Right hindlimb (tissue), 1 donor: ENCODE measurements around the gene PRKCH.
"Not testable (repeated sequence)": the region's sequence is repeated elsewhere in the genome, so short reads cannot be mapped to it uniquely, and the experiment has no call there.

Source experiments
- DNase-seq: peaks from one replicate; pipeline ENCODE4 v3.0.0-alpha.2; 2018

PRKCH gene

DNA sequence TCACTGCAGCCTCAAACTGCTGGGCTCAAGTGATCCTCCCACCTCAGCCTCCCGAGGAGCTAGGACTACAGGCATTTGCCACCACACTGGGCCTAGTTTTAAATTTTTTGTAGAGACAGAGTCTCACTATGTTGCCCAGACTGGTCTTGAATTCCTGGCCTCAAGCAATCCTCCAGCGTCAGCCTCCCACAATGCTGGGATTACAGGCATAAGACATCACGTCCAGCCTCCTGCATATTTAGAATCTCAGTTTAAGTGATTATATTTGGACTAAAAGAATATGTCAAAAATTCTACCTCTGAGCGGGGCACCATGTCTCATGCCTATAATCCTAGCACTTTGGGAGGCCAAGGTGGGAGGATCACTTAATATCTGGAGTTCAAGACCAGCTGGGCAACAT lies 12.7 kb upstream of the PRKCH start:
- not testable (repeated sequence) for DNase-seq

- no peak for DNase-seq
Measured at GRCh38 chr14:61315313-61315712, 6.1 kb upstream of the PRKCH start.

DNA sequence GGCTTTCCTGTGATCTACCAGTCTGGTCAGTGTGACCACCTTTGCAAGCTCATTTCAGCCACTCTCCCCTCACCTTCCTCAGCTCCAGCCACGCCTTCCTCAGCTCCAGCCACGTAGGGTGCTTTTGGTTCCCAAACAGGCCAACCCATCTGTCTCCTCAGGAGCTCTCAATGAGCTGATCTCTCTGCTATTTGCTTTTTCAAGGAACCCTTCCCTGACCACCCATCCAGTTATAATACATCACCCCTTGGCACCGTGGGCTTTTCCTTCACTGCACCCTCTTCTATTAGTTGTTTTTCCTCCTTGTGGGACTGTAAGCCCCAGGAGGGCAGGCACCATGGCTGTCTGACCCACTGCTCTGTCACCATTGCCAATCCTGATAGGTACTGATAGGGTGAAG lies 2.3 kb upstream of the PRKCH start:
- DNase-seq = no peak

DNA sequence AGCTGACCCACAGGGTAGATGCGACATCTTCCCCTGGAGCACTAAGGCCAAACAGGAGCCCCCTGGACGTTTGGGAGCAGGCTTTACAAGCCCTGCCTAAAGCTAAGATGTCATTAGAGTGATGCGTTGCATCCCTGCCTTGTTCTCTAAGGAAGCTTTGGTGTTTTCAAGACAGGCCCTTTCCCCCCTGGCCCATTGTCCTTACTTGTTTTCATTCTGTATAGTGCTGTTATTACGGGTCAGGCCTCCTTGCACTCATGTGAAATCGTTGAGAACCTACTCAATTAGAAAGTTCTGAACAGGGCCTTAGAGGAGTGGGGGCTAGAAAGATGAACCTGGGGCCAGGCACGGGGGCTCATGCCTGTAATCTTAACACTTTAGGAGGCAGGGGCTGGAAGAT lies 1.7 kb upstream of the PRKCH start:
- DNase-seq = no peak

- DNase-seq = not testable (repeated sequence)
Measured at GRCh38 chr14:61320170-61320569, 1.2 kb upstream of the PRKCH start.

DNA sequence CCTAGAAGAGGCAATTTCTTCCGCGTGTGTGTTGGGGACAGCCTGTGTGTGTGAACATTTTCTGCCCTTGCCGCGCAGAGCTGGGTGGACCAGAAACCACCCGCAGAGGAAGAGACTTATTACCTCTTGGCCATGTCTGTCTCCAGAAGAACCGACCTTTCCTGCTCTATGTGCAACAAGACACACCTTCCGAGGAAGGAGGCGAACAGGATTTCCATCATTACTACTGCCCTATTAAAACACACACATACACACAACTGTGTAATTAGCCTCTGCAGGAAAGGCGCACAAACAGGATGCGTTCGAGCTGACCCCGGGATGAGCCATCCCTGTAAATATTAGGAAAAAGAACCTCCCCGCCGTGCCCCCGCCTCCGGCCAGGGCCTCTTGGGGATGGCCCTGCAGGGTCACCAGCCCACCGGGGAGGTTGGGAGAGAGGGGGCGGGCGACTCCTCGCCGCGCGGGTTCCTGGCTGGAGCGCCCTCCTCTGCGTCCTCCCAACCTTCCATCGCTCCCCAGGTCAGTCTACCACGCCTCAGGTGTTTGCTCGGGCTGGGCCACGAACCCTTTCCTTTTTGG lies 484 bp upstream of the PRKCH start:
- DNase-seq = peak; percentile 26

GRCh38 chr14:61322011-61322798 lies 826 bp downstream of the PRKCH start:
- DNase-seq = peak; percentile 22

- no peak for DNase-seq
Measured at GRCh38 chr14:61322799-61323290, 1.5 kb downstream of the PRKCH start.

DNA sequence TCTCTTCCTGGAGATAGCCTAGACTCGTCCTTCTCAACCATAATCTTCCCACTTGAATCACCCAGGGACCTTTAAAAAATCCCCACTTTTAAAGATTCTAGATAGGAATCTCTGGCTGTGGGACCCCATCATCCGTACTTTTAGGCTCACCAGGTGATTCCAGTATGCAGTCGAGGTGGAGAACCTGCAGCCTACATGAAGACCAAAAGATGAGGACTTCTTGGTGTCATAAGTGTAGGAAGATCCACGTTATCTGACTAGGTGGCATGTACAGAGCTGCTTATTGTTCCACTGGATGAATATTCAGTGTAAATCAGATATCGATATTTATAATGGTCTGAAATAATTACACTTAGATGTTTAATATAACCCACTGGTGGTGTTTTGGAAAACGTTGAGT lies 2.6 kb downstream of the PRKCH start:
- no peak for DNase-seq

- DNase-seq = no peak
Measured at GRCh38 chr14:61325166-61325565, 3.8 kb downstream of the PRKCH start.

DNA sequence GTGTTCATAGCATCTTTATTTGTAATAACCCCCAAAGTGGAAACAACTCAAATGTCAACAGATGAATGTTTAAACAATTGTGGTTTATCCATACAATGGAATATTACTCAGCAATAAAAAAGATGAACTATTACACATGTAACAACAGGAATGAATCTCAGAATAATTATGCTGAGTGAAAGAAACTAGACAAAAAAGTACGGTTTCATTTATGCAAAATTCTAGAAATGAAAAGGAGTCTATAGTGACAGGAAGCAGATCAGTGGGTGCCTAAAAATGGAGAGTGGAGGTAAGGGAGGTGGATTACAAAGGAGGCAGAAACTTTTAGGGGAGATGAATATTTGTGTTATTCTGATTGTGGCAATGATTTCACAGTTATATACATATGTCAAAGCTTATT lies 4.8 kb downstream of the PRKCH start:
- no peak for DNase-seq

DNA sequence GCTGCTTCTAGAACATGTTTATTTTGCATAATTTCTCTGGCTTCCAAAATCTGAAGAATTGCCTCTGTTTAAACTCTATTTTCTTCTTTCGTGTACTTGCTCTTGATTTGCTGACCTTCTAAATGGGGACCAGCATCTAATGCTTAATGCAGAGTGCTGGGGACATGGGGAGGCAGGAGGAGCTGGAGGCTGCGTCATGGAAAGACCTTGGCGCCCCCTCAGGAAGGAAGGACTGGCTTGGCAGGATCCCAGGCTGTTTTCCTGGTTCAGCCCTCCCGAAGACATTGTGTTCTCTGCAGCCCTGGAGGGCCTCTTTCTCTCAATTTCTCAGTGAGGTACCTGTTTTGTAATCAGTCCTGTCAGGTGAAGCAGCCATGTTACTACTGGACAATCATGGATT lies 5.5 kb downstream of the PRKCH start:
- peak; percentile 65 for DNase-seq

- DNase-seq = no peak
Measured at GRCh38 chr14:61328626-61329262, 7.4 kb downstream of the PRKCH start.

- DNase-seq = no peak
Measured at GRCh38 chr14:61329478-61330051, 8.2 kb downstream of the PRKCH start.

DNA sequence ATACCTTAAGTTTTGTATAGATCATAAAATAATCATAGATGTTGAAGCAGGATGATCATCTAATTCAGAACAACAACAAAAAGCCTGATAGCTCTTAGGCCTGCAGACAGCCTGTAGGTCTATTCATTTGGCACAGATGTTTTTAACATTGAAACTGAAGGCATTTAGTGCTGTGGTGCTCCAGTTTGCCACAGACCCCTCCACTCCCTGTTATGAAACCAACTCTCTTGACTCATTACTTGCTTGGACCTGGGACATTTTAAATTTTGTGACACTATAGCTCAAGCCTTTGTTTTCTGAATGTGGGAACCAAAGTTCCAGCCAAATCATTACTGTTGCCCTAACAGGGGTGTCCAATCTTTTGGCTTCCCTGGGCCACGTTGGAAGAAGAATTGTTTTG lies 9.1 kb downstream of the PRKCH start:
- DNase-seq = no peak

GRCh38 chr14:61331992-61332657 lies 10.7 kb downstream of the PRKCH start:
- no peak for DNase-seq

DNA sequence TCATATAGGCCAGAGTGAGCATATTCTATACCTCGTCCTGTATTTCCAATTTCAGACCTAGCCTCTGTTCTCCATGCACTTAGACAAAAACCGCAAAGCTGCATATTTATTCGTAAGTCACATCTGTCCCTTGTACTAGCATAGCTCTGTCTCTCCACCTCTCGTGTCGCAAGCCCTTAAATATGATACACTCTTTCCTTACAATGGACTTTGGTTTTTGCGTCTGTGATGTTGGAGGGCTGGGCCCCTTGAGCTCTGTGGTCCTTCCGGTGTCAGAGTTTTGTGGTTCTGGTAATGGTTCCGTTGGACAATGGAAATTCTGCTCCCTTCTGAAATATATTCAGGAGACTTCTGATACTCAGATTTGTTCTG lies 11.3 kb downstream of the PRKCH start:
- DNase-seq = no peak

DNA sequence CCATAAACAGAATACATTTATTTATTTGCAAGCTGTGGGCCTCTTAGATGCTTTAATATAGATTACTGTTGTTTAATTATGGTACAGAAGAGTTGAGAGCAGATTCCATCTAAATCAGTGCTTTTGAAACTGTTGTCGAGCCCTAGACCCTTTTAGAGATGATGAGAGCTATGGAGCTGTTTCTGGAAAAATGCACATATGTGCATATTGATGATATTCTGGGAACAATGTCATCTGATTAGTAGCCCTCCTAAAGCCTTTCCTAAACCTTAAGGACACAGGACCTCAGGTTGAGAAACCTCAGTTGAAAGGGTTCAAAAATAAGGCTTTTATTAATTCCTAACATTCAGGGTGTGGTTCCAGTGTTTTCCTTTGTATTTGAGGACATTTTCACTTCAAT lies 11.7 kb downstream of the PRKCH start:
- DNase-seq = no peak

- DNase-seq = no peak
Measured at GRCh38 chr14:61334197-61334701, 12.9 kb downstream of the PRKCH start.

GRCh38 chr14:61335049-61335448 lies 13.7 kb downstream of the PRKCH start:
- no peak for DNase-seq

DNA sequence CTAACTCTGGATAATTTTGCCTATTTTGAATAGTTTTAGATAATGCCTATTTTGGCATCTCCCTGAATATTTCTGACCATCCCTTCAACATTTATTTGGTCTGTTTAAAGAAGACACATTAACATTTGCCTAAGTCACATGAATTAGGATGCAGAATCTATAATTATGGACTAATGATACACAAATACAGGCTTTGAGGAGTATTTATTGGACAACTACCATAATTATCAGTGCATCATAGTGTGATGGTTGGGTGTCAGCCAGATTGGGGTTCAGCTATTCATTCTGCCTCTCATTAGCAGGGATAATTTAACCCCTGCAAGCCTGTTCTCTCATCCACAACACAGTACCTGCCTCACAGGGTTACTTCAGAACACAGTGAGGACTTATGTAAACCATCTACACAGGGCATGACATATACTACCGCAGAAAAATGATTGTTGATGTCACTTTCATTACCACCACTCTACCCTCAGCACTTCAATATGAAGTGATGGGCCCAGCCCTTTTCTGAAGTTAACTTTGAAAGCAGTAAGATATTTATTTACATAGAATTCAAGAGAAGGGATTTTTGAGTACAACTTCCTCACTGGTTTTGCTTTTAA lies 14.4 kb downstream of the PRKCH start:
- DNase-seq = no peak

GRCh38 chr14:61337893-61338292 lies 16.5 kb downstream of the PRKCH start:
- no peak for DNase-seq

DNA sequence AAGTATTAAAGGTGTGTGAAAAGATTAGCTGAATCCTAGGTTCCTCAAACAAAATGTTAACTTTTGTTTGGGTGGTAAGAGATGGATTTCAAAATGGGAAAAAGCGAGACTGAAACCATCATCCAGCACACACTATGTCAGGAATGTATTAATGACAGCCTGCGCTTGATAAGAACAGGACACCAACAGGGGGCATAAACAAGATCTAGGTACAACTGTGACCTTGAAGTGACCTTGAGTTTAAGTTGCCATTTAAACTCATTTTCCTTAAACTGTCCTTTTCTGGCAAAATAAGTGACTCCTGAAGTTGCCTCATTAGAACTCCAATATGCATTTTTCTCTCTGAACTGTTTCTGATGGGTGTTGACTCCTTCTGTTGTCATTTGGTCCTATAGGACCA lies 17.1 kb downstream of the PRKCH start:
- no peak for DNase-seq
